AG08395 (cell line): ENCODE data around the gene CHMP2A.
A peak's percentile ranks its signal among the peaks of the same experiment; 100 is the strongest.
"Not testable (repeated sequence)": the region's sequence is repeated elsewhere in the genome, so short reads cannot be mapped to it uniquely, and the experiment has no call there.

Experiments used
- DNase-seq: peaks from one replicate; pipeline ENCODE4 v3.0.0; 2012; ENCODE audit warnings: mixed read lengths, low spot score

The CHMP2A gene

DNA sequence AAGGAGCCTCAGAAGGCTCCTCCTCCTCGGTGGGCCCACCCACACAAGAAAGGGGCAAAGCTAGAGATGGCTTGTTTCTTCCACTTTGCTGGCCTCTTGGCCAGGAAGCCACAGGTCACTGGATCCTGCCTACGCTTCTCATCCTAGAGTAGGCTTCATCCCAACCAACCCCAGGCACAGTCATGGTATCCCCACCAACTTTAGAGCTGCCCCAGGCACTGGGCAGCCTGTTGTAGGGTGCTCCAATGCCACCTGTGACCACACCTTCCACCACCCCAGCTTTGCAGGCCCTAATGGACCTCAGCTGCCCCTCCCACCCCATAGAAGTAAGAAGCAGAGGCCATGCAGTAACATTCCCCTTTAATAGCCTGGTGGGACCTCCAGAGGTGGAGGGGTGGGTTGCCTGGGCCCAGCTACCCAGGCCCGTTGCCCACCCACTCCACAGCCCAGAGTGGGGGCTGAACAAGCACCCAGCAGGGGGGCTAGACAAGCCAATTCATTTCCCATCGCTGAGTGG is 522 bp upstream of the CHMP2A start:
- DNase-seq, result no peak

- DNase-seq, result no peak
These were observed 959 bp downstream of the CHMP2A start for GRCh38 chr19:58553799-58554493.

- DNase-seq, result no peak
These were observed 2.2 kb downstream of the CHMP2A start for GRCh38 chr19:58552655-58553054.

- no peak for DNase-seq
These were observed 3.1 kb downstream of the CHMP2A start for GRCh38 chr19:58551577-58552471.

DNA sequence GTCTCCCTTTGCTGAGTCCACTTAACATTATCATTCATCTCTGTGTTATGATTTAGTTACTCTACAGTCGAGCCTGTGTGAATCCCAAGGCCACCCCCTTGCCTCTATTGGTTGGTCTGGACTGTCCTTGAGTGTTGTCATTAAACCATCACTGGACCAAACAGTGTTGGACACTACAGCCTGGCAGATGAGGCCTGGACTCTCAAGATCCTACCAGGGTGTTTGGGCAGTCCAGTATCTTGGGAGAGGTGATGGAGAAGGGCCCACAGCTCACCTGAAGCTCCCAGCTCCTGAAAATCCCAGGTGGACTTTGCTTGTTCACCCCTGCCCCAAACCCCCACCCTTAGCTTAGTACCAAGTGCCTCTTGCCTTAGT is 3.8 kb downstream of the CHMP2A start:
- no peak for DNase-seq

DNA sequence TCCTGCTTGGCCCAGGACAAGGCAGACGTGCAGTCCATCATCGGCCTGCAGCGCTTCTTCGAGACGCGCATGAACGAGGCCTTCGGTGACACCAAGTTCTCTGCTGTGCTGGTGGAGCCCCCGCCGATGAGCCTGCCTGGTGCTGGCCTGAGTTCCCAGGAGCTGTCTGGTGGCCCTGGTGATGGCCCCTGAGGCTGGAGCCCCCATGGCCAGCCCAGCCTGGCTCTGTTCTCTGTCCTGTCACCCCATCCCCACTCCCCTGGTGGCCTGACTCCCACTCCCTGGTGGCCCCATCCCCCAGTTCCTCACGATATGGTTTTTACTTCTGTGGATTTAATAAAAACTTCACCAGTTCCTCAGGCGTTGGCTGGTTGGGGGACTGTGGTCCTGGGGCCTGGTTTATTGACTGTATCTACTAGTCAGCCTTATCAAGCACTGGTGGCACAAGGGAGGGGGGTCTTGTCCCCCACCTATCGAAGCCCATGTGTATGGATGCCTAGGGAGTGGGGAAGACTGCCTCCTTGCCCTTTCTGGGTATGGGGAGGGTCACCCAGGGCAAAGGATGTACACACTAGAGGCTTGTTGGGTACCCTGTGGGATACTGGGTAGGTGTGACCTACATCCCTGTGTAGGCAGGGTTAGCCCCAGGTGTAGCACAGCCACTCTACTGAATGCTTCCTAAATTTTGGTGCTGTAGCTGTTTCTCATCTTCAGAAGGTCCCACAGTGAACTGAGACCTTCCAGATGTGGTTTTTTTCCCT is 4.4 kb downstream of the CHMP2A start:
- no peak for DNase-seq

- DNase-seq, result no peak
These were observed 5.1 kb downstream of the CHMP2A start for GRCh38 chr19:58549664-58550361.

- no peak for DNase-seq
These were observed 5.8 kb downstream of the CHMP2A start for GRCh38 chr19:58548859-58549663.

GRCh38 chr19:58547323-58548312 is 7.3 kb downstream of the CHMP2A start:
- no peak for DNase-seq

GRCh38 chr19:58546019-58546530 is 8.8 kb downstream of the CHMP2A start:
- no peak for DNase-seq

GRCh38 chr19:58545286-58546018 is 9.5 kb downstream of the CHMP2A start:
- DNase-seq, result no peak

DNA sequence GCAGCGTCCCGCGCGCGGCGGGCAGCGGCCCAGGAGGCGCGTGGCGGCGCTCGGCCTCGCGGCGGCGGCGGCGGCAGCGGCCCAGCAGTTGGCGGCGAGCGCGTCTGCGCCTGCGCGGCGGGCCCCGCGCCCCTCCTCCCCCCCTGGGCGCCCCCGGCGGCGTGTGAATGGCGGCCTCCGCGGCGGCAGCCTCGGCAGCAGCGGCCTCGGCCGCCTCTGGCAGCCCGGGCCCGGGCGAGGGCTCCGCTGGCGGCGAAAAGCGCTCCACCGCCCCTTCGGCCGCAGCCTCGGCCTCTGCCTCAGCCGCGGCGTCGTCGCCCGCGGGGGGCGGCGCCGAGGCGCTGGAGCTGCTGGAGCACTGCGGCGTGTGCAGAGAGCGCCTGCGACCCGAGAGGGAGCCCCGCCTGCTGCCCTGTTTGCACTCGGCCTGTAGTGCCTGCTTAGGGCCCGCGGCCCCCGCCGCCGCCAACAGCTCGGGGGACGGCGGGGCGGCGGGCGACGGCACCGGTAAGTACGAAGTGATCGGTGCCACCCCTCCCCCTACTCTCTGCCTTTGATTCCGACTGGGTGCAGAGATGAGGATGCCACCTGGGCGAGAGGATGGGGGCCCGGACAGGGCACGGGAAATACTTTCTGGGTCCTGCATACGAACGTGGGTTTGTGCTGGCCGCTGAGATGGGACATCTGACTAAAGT is 10.2 kb downstream of the CHMP2A start:
- DNase-seq, result peak; percentile 89

DNA sequence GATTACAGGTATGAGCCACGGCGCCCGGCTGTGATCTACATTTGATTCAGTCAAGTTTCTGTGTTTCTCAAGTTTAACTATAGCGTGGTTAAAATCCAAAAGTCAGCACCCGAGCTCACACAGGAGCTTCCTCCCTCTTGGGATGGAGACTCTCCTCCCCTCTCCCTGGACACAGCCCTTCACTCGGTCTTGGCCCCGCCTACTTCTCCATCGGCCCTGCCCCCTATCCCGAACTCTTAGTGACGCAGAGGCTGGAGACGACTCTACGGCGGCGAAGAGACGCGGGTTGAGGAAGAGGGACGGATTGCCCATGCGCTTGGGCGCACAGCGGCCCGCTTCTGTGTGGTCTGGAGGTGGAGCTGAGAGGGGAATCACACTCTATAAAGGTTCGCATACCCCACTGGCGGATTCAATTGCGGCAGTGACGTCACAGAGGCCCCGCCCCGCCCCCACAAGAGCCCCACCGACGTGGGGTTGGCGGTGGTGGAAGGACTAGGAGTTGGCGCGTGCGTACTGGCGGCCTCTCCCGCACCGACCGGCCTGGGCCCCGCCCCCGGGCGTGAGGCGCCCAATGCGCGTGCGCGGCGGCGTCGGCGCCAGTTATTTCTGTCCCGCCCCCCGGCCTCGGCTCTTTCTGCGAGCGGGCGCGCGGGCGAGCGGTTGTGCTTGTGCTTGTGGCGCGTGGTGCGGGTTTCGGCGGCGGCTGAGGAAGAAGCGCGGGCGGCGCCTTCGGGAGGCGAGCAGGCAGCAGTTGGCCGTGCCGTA is 10.9 kb downstream of the CHMP2A start, which contains the start of gene TRIM28:
Gene TRIM28, plus strand, starts transcription at position 239 of the 765 bp plus-strand sequence. CDS start 694 bp downstream, outside the sequence.
- DNase-seq, result peak; percentile 100

DNA sequence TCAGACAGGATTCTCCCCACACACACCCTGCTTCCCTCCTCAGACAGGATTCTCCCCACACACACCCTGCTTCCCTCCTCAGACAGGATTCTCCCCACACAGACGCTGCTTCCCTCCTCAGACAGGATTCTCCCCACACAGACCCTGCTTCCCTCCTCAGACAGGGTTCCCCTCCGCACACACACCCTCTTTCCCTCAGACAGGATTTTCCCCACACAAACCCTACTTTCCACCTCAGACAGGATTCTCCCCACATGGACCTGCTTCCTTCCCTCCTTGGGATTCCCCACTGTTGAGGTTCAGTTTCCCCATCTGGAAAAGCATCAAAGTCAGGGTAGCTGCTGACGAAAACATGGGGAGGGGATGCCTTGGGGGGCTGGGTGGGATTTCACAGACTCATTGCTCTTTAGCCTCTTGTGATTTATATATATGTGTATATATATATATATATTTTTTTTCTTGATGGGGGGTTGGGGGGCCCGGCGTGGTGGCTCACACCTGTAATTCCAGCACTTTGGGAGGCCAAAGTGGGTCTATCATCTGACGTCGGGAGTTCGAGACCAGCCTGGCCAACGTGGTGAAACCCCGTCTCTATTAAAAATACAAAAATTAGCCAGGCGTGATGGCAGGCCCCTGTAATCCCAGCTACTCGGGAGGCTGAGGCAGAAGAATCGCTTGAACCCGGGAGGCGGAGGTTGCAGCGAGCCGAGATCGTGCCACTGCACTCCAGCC is 12.1 kb downstream of the CHMP2A start:
- DNase-seq, result not testable (repeated sequence)

- DNase-seq, result not testable (repeated sequence)
These were observed 15.7 kb downstream of the CHMP2A start for GRCh38 chr19:58539169-58539559.
